Measurements from ENCODE around the gene HCST. TPM values are rescaled to one million over a fixed set of nuclear protein-coding genes. Genes with fewer than 3 reads are reported as not detected.
A peak's percentile ranks its signal among the peaks of the same experiment; 100 is the strongest.

The HCST gene
- 2.3 TPM for total RNA-seq
- long read RNA-seq, partial matches to known transcripts = 0 of 2 reads
- long read RNA-seq, other reads (novel, unspliced or antisense) = 0 of 2 reads

GRCh38 chr19:35901854-35902661, at the start of gene HCST:
Gene HCST (plus strand): TSS chr19:35902529. CDS start chr19:35902594, 65 bp downstream.
- Histone ChIP-seq H3K36me3 (no peaks in the 10 kb centered on the region), H3K9me3 (replicated peaks) (no peaks in the 10 kb centered on the region), H3K4me1 (peaks cover 33% of the 10 kb centered on the region), H3K27me3 (ENCODE audit: low read depth) (no peaks in the 10 kb centered on the region), H3K27ac (replicated peaks) (peak within 1 kb of the TSS; percentile 77), H3K4me3 (peak within 1 kb of the TSS; percentile 86)
- intact Hi-C loops (cut with micrococcal nuclease) = no loop called here
- DNase-seq = no peak
- TF ChIP-seq CTCF (IDR thresholded peaks at IDR 0.05; ENCODE audit: borderline replicate concordance) = no peak

GRCh38 chr19:35853038-35853756, 49.1 kb upstream of the HCST start:
- H3K4me3 ChIP-seq = no peak overlapping the region
- no peak overlapping the region for H3K27ac ChIP-seq (replicated peaks)
- no peak for DNase-seq
- H3K4me1 ChIP-seq = peaks cover 16% of the 10 kb centered on the region
- peaks cover 99% of the 10 kb centered on the region for H3K27me3 ChIP-seq (ENCODE audit: low read depth)
- no peak for TF ChIP-seq CTCF (IDR thresholded peaks at IDR 0.05; ENCODE audit: borderline replicate concordance)
- no peaks in the 10 kb centered on the region for H3K36me3 ChIP-seq
- H3K9me3 ChIP-seq (replicated peaks) = no peaks in the 10 kb centered on the region
- intact Hi-C loops (cut with micrococcal nuclease) = no loop called here

- H3K27ac ChIP-seq (replicated peaks) = no peak within 1 kb of the TSS
- H3K36me3 ChIP-seq = no peaks in the 10 kb centered on the region
- H3K27me3 ChIP-seq (ENCODE audit: low read depth) = peaks cover 99% of the 10 kb centered on the region
- intact Hi-C loops (cut with micrococcal nuclease) = no loop called here
- H3K4me3 ChIP-seq = peak within 1 kb of the TSS; percentile 68
- H3K9me3 ChIP-seq (replicated peaks) = peaks cover 3% of the 10 kb centered on the region
- DNase-seq = no peak
- peaks cover 21% of the 10 kb centered on the region for H3K4me1 ChIP-seq
- no peak for TF ChIP-seq CTCF (IDR thresholded peaks at IDR 0.05; ENCODE audit: borderline replicate concordance)
These were observed 45.7 kb upstream of the HCST start, which contains the start of gene KIRREL2 for GRCh38 chr19:35856546-35857149. Gene KIRREL2 (plus strand): TSS chr19:35856911. CDS start chr19:35857120, 209 bp downstream.

GRCh38 chr19:35858311-35858710, 44.0 kb upstream of the HCST start:
- no peak for TF ChIP-seq CTCF (IDR thresholded peaks at IDR 0.05; ENCODE audit: borderline replicate concordance)
- DNase-seq = no peak
- Histone ChIP-seq H3K36me3 (no peaks in the 10 kb centered on the region), H3K27ac (replicated peaks) (no peak overlapping the region), H3K4me1 (peaks cover 21% of the 10 kb centered on the region), H3K4me3 (no peak overlapping the region), H3K9me3 (replicated peaks) (peaks cover 3% of the 10 kb centered on the region), H3K27me3 (ENCODE audit: low read depth) (peaks cover 99% of the 10 kb centered on the region)
- intact Hi-C loops (cut with micrococcal nuclease) = no loop called here

- H3K27me3 ChIP-seq (ENCODE audit: low read depth) = peaks cover 98% of the 10 kb centered on the region
- no peak for DNase-seq
- H3K27ac ChIP-seq (replicated peaks) = no peak overlapping the region
- H3K9me3 ChIP-seq (replicated peaks) = peaks cover 3% of the 10 kb centered on the region
- no peak for TF ChIP-seq CTCF (IDR thresholded peaks at IDR 0.05; ENCODE audit: borderline replicate concordance)
- intact Hi-C loops (cut with micrococcal nuclease) = no loop called here
- no peaks in the 10 kb centered on the region for H3K36me3 ChIP-seq
- no peak overlapping the region for H3K4me3 ChIP-seq
- H3K4me1 ChIP-seq = peaks cover 21% of the 10 kb centered on the region
These were observed 42.9 kb upstream of the HCST start for GRCh38 chr19:35859414-35859813.
